GM20000 (cell line): ENCODE measurements around the gene CFAP91.

Experiments
- DNase-seq: peaks from one replicate; pipeline ENCODE4 v3.0.0; 2012; ENCODE audit warnings: low spot score
- CTCF ChIP-seq: IDR thresholded peaks from 2 replicates; pipeline ENCODE4 v1.5.1; 2012; ENCODE audit warnings: mild to moderate bottlenecking, control low read depth; ENCODE audit errors: extremely low read depth, missing control alignments

Gene CFAP91

GRCh38 chr3:119747357-119747756, 44.5 kb downstream of the CFAP91 start:
- no peak for DNase-seq
- TF ChIP-seq CTCF: no peak

GRCh38 chr3:119748991-119749390, 46.2 kb downstream of the CFAP91 start:
- DNase-seq: no peak
- TF ChIP-seq CTCF: no peak

GRCh38 chr3:119751423-119751822, 48.6 kb downstream of the CFAP91 start:
- no peak for TF ChIP-seq CTCF
- no peak for DNase-seq
